B cell (primary cell): ENCODE data around the gene CDK19.

Experiments
- CTCF ChIP-seq: fragments of 200-600 bp; IDR thresholded peaks from one replicate; pipeline ENCODE4 v1.8.0; 2022; ENCODE audit warnings: antibody characterized with exemption, mild to moderate bottlenecking
- EZH2 ChIP-seq: IDR thresholded peaks from 2 replicates; pipeline ENCODE4 v1.6.1; 2012; ENCODE audit warnings: borderline replicate concordance, low read depth, mild to moderate bottlenecking, moderate library complexity, low read length; ENCODE audit not compliant: insufficient read depth, poor library complexity, severe bottlenecking

GRCh38 chr6:110613356-110613755 is 201.9 kb downstream of the CDK19 start:
- no peak for TF ChIP-seq CTCF
- no peak for TF ChIP-seq EZH2
